GM18858 (cell line): ENCODE measurements around the gene BDKRB2.

Source experiments
- ATAC-seq: cut with Tn5 transposase; IDR thresholded peaks from one replicate; pipeline ENCODE4 v1.9.1; 2021; ENCODE audit not compliant: unreplicated experiment

The BDKRB2 gene

GRCh38 chr14:96204151-96205058, at the start of gene BDKRB2:
Gene BDKRB2 (plus strand): TSS chr14:96204839. CDS start chr14:96237108, 32,269 bp downstream.
- no peak for ATAC-seq

GRCh38 chr14:96154900-96155299, 49.7 kb upstream of the BDKRB2 start:
- no peak for ATAC-seq

- ATAC-seq, result no peak
Measured at GRCh38 chr14:96156804-96157760, 47.6 kb upstream of the BDKRB2 start.

- ATAC-seq, result no peak
Measured at GRCh38 chr14:96158735-96159134, 45.9 kb upstream of the BDKRB2 start.

GRCh38 chr14:96160076-96160912, 44.3 kb upstream of the BDKRB2 start:
- ATAC-seq, result no peak

GRCh38 chr14:96160913-96161310, 43.7 kb upstream of the BDKRB2 start:
- no peak for ATAC-seq

- ATAC-seq, result no peak
Measured at GRCh38 chr14:96161636-96162035, 43.0 kb upstream of the BDKRB2 start.

- no peak for ATAC-seq
Measured at GRCh38 chr14:96162265-96162664, 42.4 kb upstream of the BDKRB2 start.

GRCh38 chr14:96162741-96163140, 41.9 kb upstream of the BDKRB2 start:
- no peak for ATAC-seq

GRCh38 chr14:96164861-96165490, 39.7 kb upstream of the BDKRB2 start:
- ATAC-seq, result no peak

GRCh38 chr14:96165493-96166436, 38.9 kb upstream of the BDKRB2 start:
- ATAC-seq, result no peak

GRCh38 chr14:96166461-96167223, 38.0 kb upstream of the BDKRB2 start:
- no peak for ATAC-seq

- no peak for ATAC-seq
Measured at GRCh38 chr14:96167224-96168148, 37.2 kb upstream of the BDKRB2 start.

GRCh38 chr14:96168581-96168980, 36.1 kb upstream of the BDKRB2 start:
- no peak for ATAC-seq

- no peak for ATAC-seq
Measured at GRCh38 chr14:96170961-96171592, 33.6 kb upstream of the BDKRB2 start.

GRCh38 chr14:96173636-96174475, 30.8 kb upstream of the BDKRB2 start:
- no peak for ATAC-seq
